HG02678 (cell line): ENCODE data around the gene DOK6.

Experiments used
- ATAC-seq: cut with Tn5 transposase; IDR thresholded peaks from one replicate; pipeline ENCODE4 v1.9.1; 2021; ENCODE audit warnings: mild to moderate bottlenecking, moderate library complexity; ENCODE audit not compliant: unreplicated experiment

Gene DOK6

DNA sequence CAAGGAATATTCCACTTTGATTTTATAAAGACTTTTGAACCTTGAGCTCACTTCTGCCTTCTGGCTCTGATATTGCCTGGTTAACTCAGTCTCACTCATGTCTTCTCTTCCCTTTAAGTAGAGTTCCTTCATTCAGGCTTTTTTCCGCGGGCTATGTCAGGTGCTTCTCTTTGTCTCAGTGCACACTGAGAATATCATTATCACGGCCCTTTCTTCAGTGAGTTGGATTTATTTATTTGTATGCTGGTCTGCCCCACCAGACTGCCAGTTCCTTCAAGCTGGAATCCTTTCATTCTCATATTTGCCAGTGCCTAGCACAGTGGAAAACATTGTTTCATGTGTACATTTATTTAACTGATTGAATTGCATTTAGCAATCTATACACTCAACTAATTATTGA lies 136.5 kb downstream of the DOK6 start:
- no peak for ATAC-seq

DNA sequence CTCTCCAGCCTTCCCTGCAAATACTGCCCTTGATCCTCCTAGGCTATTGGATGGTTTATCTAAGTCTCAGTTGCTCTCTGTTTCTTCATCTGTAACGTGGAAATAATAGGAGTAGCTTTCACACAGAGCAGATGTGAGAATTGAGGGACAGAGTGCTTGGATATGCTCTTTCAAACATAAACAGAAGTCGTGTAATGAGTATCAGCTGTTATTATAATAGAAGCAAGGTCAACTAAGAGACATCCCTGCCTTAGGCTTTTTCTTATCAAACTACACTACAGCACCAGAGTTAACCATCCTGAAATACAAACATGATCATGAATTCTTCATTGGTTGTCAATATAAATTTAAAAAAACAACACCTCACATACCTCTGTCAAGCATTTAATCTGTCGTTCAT lies 138.2 kb downstream of the DOK6 start:
- ATAC-seq, result no peak

DNA sequence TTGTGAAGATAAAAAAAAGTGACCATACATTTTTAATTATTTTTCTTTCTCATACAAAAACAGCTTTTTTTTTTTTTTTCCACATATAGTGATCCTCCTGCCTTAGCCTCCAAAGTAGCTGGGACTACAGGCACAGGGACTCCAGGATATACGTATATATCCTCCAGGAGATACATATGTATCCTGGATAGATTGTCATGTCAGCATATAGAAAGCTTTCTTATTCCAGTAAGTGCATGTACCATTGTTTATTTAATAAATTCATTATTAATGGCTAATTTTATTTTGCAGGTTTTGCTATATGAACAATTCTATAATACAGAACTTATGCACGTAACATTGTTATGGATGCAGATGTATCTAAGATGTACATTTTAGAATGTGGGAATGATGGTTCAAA lies 138.7 kb downstream of the DOK6 start:
- ATAC-seq, result no peak

DNA sequence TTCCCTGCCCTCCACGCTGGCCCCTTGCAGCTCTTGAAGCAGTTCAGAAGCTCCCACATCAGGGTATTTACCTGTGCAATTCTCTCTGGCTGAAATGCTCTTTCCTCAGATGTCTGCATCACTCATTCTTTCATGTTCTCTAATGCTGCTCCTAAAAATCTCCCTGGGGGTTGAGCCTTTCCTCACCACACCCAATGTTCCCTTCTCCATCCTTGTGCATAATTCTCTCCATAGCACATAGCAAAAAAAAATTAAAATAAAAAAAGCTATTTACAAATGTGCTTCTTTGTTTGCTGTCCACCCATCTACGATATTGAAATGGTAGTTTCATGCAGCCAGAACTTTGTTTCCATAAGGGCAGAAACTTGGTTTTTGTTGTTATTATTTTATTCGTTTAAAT lies 155.5 kb downstream of the DOK6 start:
- ATAC-seq, result no peak

DNA sequence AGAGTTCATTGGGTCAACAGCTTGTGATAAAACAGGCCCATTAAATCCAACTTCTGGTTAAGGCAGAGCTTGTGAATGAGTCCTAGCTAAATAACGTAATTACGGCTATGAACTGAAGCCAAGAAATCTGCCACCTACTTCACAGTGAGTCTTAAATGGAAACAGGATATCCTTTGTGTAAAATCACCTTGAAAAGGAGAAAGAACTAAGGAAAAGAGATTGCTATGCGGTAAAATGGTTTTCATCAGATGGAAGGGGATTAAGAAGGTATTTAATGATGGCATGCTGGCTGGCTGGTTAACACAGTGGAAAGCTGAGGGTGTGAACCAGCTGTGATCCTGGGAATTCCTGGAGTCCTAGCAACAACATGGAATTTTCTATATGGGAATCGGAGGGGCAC lies 156.6 kb downstream of the DOK6 start:
- ATAC-seq, result no peak

DNA sequence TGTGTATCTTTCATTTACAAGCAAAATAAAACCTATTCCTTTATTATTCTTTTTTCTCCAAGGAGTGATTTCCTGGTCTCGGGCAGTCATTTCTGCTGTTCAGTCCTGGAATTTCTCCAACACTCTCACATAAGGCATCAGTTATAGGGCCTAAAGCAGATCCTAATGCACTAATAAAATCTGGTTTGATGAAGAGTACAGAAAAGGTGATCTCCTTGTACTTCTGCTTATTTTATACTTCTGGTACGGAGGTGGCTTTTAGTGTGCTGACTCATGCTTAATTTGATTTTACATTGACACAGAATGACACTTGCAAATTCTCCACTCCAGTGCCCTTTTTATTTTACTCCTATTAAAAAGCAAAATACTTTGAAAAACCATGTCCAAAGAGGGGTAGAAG lies 157.4 kb downstream of the DOK6 start:
- no peak for ATAC-seq

DNA sequence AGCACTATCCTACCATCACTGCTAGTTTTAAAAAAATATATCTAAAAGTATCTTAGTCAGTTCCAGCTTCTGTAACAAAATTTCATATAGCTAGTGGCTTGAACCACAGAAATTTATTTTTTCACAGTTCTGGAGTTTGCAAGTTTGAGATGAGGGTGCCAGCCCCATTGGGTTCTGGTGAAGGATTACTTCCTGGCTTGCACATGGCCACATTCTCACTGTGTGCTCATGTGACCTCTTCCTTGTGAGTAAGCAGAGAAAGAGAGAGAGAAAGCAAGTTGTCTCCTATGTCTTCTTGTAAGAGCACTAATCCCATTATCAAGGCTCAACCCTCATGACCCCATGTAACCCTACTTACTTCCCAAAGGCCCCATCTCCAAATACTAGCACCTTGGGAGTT lies 158.9 kb downstream of the DOK6 start:
- no peak for ATAC-seq

DNA sequence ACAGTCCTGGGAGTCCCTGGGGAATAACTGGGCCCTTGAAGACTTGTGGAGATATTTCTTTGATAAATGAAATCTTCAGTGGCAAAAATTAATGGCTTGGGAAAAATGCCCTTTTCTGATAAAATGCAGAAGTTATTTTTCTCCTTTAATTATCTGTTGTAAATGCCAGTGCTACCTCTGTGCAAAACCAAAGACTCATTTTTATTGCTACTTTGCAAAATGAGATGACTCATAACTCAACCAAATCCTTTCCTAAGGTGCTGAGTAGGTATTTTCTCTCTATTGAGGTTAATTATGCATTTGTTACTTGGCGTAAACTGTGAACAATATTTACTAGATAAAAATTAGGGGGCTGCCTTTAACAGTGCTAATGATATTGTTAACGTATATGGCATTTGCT lies 163.9 kb downstream of the DOK6 start:
- no peak for ATAC-seq

DNA sequence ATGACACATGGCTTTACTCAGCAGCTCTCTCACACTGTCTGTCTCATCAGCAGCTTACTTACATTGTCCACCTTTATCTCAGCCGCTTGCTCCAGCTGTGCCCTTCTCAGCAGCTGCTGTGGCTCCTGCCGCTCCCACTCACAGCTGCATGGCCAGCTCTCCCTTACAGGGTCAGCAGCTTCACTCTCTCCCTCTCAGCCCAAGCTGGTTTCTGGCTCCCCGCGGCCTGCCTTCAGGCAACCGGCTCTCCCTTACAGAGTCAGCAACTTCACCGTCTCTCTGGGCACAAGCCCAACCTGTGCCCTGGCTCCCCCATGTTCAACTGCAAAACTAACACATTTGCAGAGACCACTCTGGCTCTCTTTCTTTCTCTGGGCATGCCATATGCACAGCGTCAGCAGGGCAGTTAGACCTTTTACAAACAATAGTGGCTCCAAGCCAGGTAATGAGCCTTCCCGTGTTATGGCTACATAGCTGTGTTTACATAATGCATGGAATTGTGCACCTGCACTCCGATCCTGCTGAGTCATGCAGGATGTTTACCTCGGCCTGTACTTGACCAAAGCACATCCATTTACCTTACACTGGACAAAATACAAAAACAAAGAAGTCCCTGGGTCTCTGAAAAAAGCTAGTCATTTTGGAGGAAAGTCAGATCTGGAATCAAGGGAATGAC lies 167.3 kb downstream of the DOK6 start:
- ATAC-seq, result no peak

DNA sequence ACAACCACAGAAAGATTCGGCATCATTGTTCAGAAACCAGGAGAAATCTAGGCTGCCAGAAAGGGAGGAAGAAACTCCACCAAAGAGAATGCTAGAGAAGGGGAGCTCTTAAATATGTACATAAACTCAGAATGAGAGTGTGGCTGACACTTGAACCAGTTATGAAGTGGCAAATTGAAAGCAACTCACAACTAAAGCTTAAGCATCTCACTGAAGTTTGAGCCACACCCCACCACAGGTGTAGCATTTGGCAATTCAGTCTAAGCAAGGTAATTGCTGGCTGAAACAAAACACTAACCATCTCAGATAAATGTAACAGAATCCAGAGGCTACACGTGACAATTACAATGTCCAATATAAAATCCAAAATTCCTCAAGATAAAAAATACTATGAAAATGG lies 168.4 kb downstream of the DOK6 start:
- no peak for ATAC-seq

DNA sequence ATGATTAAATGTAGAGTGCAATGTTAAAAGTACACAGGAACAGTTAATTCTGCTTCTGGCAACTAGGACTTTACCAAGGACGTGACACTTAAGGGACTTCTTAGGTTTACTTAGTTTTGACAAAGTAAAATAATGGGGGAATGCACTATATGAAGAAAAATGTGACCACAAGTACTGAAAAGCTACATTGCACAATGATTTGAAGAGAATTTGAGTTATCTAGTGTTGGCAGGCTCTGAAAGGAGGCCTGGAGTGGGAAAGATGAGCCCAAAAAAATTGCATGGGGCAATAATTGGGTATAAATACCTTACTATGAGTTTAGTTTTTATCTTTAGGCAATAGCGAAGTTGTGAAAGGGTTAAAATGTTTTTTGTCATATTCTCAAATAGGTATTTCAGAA lies 173.7 kb downstream of the DOK6 start:
- ATAC-seq, result no peak

DNA sequence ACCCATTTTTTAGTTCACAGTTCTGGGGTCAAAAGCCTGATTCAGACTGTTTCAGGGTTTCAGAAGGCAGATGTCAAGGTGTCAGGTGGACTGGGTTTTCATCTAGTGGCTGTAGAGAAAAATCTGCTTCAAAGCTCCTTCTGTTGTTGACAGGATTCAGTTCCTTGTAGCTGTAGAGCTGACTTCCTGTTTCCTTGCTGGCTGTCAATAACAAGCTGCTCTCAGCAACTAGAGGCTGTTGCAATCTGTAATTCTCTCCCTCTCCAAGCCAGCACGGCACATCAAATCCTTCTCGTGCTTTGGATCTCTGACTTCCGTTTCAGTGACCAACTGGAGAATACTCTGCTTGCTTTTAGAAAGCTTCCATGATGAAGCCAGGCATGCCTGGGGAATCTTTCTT lies 179.4 kb downstream of the DOK6 start:
- peak; percentile 82 for ATAC-seq

DNA sequence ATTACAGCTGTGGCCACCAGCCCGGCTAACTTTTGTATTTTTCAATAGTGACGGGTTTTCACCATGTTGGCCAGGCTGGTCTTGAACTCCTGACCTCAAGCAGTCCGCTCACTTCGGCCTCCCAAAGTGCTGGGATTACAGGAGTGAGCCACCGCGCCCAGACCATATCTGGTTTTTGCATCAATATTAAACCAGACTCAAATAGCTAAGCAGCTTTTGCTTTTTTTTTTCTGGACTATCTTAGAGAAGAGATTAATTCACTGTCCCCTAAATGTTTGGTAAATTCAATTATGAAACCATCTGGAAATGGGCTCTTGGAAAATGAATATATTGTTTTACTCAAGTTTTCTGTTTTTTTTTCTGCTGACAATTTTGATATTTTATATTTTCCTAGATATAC lies 183.7 kb downstream of the DOK6 start:
- ATAC-seq, result no peak

DNA sequence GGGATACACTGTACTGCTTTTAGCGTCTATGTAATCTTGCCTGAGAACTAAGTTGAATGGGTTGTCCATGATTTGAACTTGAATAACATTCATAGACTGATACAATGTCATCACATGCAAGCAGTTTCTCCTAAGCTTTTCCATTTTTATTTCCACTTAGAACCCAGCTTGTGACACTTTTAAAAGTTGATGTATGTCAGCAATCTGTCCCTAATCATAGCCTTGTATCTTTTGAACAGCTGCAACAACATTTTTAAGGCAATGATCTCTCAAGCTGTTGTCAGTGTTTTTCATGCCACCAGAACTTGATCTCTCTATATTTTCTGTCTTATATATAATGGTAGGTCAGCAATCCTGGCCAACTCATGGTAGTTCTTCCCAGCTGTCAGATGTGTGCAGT lies 185.0 kb downstream of the DOK6 start:
- no peak for ATAC-seq

DNA sequence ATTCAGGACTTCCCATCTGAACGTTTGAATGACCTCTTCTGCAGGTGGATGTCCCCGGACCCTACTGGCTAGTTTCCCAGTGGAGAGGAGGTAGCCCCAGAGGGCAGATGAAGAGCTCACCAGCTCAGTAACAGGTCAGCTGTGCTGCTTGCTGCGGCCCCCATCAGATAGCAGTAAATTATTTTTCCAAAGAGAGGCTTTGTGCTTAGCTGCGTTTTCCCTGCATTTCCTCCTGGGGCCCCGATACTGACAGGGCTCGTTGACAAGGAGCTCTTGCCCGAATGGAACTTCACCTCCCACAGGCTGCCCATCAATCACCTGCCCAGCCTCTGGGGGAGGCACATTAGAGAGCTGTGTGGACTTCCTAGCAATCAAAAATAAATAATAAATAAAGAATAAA lies 185.8 kb downstream of the DOK6 start:
- ATAC-seq, result no peak

DNA sequence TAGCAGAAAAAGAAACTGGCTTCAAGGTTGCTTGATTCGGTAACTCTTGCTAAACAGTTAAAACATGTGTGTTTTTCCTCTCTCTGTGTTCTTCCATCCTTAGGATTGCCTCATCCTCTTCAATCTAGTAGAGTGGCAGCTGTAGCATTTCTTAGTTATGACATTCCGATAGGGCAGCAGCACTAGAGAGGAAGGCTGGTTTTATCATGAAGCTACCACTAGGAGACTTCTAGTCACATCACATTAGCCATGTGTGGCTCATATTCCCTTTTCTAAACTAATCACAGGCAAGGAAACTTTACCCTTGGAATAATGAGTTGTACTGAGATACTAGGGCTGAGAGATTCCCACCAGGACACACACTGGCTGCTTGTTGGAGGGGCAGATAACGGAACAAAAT lies 187.6 kb downstream of the DOK6 start:
- no peak for ATAC-seq

DNA sequence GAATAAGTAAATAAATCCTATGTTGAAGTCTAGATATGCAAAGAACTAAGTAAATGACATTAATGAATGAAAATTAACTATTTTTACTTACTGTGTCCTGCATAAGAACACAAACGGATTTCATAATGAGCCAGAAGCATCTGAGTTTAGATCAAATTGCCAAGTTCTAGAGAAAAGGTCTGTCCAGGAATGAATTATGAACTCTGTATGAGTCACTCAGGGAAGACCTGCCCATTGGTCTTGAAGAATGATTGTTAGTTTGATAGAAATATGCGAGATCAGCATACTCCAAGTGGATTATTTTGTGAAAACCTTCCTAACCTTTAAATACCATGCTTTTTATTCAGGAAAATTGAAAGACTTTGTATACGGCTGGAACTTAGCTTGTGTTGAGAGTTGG lies 189.5 kb downstream of the DOK6 start:
- no peak for ATAC-seq

DNA sequence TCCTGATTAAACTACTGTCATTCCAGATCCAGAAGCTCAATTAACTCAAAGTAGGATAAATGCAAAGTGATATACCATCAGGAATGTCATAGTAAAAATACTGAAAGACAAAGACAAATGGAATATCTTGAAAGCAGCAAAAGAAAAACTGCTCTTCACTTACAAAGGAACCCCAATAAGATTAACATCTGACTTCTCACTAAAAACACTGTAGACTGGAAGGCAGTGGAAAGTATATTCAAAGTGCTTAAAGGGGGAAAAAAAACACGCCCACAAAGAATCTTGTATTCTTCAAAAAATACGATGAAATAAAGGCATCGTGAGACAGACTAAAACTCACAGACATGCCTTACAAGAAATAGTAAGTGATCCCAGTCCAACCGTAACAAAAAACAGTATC lies 195.7 kb downstream of the DOK6 start:
- ATAC-seq, result no peak

DNA sequence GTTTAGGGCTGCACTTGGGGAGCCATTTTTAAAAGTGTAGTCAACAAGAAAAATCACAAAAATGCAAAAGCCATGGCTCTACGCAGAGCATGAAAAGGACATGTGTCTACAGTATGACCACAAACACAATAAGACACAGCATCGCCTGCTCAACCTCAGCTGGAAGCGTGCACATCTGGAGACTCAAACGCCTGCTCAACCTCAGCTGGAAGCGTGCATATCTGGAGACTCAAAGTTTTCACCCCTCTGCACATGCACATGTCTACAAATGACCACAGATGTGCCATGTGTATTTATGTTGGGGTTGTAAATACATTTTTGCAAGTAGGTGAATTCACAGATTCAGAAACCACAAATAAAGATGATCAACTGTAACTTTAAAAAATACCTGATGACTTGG lies 196.9 kb downstream of the DOK6 start:
- ATAC-seq, result no peak

DNA sequence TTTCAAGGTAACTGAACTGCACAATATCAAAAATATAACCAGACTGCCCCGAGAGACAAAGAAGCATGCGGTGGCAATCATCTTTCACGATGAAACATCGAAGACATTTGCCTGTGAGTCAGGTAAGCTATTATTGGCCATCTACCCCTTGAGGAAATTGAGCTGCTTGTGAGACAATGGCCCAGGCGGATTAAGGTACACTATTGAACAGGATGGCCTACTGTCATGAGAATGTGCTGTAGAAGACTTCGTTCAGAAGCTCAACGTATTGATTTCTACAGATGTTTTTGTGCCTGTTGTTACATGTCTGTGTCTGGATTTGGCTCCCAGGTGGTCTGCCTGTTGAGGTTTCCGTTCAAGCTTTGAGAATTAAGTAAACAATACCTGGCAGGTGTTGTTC lies 198.7 kb downstream of the DOK6 start:
- no peak for ATAC-seq

DNA sequence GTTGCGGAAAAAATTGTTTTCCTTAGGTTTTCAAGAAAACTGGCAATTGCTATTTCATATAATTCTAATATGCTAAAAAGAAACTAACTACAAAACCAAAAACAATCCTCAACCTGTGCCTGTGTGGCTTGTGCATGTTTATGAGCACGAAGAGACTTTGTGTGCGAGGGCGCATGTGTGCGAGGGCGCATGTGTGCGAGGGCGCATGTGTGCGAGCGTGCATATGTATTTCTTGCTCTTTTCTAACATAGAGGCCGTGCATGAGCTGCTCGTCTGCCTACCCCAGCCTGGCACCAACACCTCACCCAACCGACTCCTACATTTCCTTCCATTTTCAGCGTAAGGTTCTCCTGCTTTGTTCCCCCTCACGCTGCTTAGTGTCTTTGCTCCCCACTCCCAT lies 211.6 kb downstream of the DOK6 start:
- no peak for ATAC-seq

DNA sequence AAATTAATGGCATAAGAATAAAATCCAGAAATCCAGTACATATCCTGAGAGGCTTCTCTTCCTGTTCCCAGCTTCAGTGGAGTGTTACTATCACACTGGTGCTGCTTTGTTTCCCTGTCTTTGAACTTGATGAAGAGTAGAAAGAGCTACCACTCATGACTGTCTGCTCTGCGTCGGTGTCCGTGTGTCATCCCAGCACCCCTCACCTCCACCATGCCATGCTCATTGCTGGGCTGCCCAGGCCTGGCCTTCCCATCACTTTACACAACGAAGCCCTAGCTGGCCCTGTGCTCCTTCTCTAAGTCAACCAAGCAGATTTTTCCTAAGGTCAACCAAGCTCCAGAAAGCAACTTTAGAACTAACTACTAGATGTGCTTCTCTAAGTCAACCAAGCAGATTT lies 215.4 kb downstream of the DOK6 start:
- ATAC-seq, result no peak

DNA sequence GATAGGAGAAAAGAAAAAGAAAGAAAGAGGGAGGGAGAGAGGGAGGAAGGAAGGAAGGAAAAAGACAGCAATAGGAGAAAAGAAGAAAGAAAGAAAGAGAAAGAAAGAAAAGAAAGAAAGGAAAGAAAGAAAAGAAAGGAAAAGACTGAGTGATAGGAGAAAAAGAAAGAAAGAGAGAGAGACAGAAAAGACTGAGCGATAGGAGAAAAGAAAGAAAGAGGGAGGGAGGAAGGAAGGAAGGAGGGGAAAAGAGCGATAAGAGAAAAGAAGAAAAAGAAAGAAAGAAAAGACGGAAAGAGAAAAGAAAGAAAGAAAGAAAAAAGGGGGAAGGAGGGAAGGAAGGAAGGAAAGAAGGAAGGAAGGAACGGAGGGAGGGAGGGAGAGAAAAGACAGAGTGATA lies 216.7 kb downstream of the DOK6 start:
- ATAC-seq, result no peak

DNA sequence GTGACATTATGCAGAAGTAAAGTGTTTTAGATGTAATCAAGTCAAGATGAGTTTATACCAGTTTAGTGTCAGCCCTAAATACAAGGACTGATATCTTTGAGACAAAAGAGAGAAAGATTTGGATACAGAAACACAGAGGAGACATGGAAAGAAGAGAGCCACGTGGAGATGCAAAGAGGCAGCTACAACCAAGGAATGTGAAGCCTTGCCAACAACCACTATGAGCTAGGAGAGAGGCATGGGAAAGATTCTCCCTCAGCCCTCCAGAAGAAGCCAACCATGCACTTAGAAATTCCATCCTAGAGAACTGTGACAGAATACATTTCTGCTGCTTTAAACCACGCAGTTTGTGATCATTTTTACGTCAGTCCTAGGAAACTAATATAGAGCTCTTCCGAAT lies 217.2 kb downstream of the DOK6 start:
- no peak for ATAC-seq
